HepG2 (cell line): ENCODE measurements around the gene AREL1. TPM values are rescaled to one million over a fixed set of nuclear protein-coding genes. Genes with fewer than 3 reads are reported as not detected.
A peak's percentile ranks its signal among the peaks of the same experiment; 100 is the strongest.

Experiments
- ADNP ChIP-seq: sonication (generic); formaldehyde crosslinking; IDR thresholded peaks from 2 replicates; pipeline ENCODE4 v1.4.0; 2020; ENCODE audit warnings: missing genetic modification reagents
- ARNTL ChIP-seq: sonication (generic); formaldehyde crosslinking; IDR thresholded peaks from 2 replicates; pipeline ENCODE4 v1.4.0; 2020; ENCODE audit warnings: mild to moderate bottlenecking, missing genetic modification reagents
- FOXO4 ChIP-seq: sonication (generic); formaldehyde crosslinking; conservative IDR thresholded peaks from 2 replicates; pipeline ENCODE4 v1.8.1; 2023; ENCODE audit warnings: missing genetic modification reagents
- JARID2 ChIP-seq: sonication (generic); formaldehyde crosslinking; IDR thresholded peaks from 2 replicates; pipeline ENCODE4 v1.8.1; 2023; ENCODE audit warnings: missing genetic modification reagents, inconsistent platforms; ENCODE audit not compliant: insufficient replicate concordance
- SRF ChIP-seq: IDR thresholded peaks from 2 replicates; pipeline ENCODE4 v1.6.1; 2011; ENCODE audit warnings: mild to moderate bottlenecking, low read depth, low read length, moderate library complexity
- ZNF10 ChIP-seq: sonication (generic); formaldehyde crosslinking; IDR thresholded peaks from 2 replicates; pipeline ENCODE4 v1.4.0; 2020; ENCODE audit warnings: mild to moderate bottlenecking, low read depth, missing genetic modification reagents, borderline replicate concordance
- ZNF3 ChIP-seq: IDR thresholded peaks from 2 replicates; pipeline ENCODE4 v1.7.0; 2017; ENCODE audit warnings: inconsistent platforms
- ZNF646 ChIP-seq: sonication (generic); formaldehyde crosslinking; IDR thresholded peaks from 2 replicates; pipeline ENCODE4 v1.9.0; 2021; ENCODE audit warnings: mild to moderate bottlenecking, missing genetic modification reagents
- polyA plus RNA-seq, 8 experiments: library from polyadenylated mRNA; depleted of rRNA in 3 of 8; stranded (reverse) in 7 of 8; unstranded in 1 of 8; fragments of >200 nt; fragmentation: Illumina TruSeq in 4 of 8; extraction: Trizol in 4 of 8; gene quantifications; 2 replicates each; pipeline versions ENCODE4 v1.2.1 to v1.2.3, GENCODE V29; 2011 to 2016; ENCODE audit warnings: low read depth in 4 of 8, missing spikeins in 1 of 8, mixed read lengths in 1 of 8; ENCODE audit not compliant: insufficient read depth in 1 of 8
- total RNA-seq, 5 experiments: library from RNA; depleted of rRNA; stranded (reverse); fragments of >200 nt; fragmentation: Illumina TruSeq; extraction: Trizol; gene quantifications; 2 replicates each; pipeline ENCODE4 v1.2.3, GENCODE V29; 2016; ENCODE audit warnings: low read depth in 1 of 5

Gene AREL1
- total and polyA plus RNA-seq, 2 of the 13 experiments (the other 11 are each of a cell fraction or from before 2014, with no cell fraction given), result 21.3 to 25.4 TPM

- peak; percentile 35; the same call in 1 of the 2 replicates for TF ChIP-seq ADNP (CRISPR knock-in tag)
- no peak for TF ChIP-seq ZNF10
- TF ChIP-seq JARID2, result no peak
- TF ChIP-seq SRF, result no peak
- no peak for TF ChIP-seq FOXO4 (CRISPR knock-in tag)
- no peak for TF ChIP-seq ARNTL (CRISPR knock-in tag)
- TF ChIP-seq ZNF646 (CRISPR knock-in tag), result no peak
- no peak for TF ChIP-seq ZNF3
These were observed 92.0 kb downstream of the AREL1 start (continued) for GRCh38 chr14:74620923-74621322.
